A673 (cell line): Measurements from ENCODE around the gene IP6K2. TPM values are rescaled to one million over a fixed set of nuclear protein-coding genes. Genes with fewer than 3 reads are reported as not detected.

Source experiments
- BruUV-seq: library from RNA; stranded (reverse); fragments of 400-500 nt; replicated peaks from 2 replicates; lab custom pipeline; 2021; lab: Mats Ljungman, UMichigan
- CTCF ChIA-PET: fragments of 300-600 bp; sonication (Branson Sonifier 250); formaldehyde crosslinking; loops from one replicate; lab custom pipeline; 2022; ENCODE audit warnings: antibody characterized with exemption; lab: Charles Lee
- POLR2A ChIA-PET: fragments of 300-600 bp; sonication (Branson Sonifier 250); formaldehyde crosslinking; loops from one replicate; lab custom pipeline; 2022; ENCODE audit warnings: antibody characterized with exemption; ENCODE audit not compliant: low non-redundant PET; lab: Charles Lee
- DNase-seq: peaks from one replicate; pipeline ENCODE4 v3.0.0-alpha.2; 2015; ENCODE audit warnings: low spot score
- H3K27ac ChIP-seq: fragments of 200-600 bp; sonication (generic); 2 replicates; pipeline ENCODE4 v1.5.1; 2016; ENCODE audit warnings: mixed run types, low read depth, mild to moderate bottlenecking, mixed read lengths, antibody characterized with exemption, low read length; ENCODE audit not compliant: poor library complexity, severe bottlenecking
- H3K27me3 ChIP-seq: fragments of 200-600 bp; sonication (generic); replicated peaks from 2 replicates; pipeline ENCODE4 v1.6.1; 2017; ENCODE audit warnings: mixed run types, low read depth, mild to moderate bottlenecking, mixed read lengths, antibody characterized with exemption, low read length; ENCODE audit not compliant: insufficient read depth, poor library complexity
- H3K36me3 ChIP-seq: fragments of 200-600 bp; sonication (generic); 2 replicates; pipeline ENCODE4 v1.6.1; 2016; ENCODE audit warnings: mixed run types, mild to moderate bottlenecking, mixed read lengths, antibody characterized with exemption, low read length; ENCODE audit not compliant: insufficient read depth, poor library complexity, severe bottlenecking
- H3K4me1 ChIP-seq: fragments of 200-600 bp; sonication (generic); 2 replicates; pipeline ENCODE4 v1.6.1; 2017; ENCODE audit warnings: mixed run types, mild to moderate bottlenecking, mixed read lengths, antibody characterized with exemption, low read length; ENCODE audit not compliant: insufficient read depth, poor library complexity, severe bottlenecking
- H3K4me3 ChIP-seq: fragments of 200-600 bp; sonication (generic); 2 replicates; pipeline ENCODE4 v1.5.1; 2016; ENCODE audit warnings: low read depth, mixed run types, mild to moderate bottlenecking, mixed read lengths, low read length; ENCODE audit not compliant: poor library complexity, severe bottlenecking
- H3K9me3 ChIP-seq: fragments of 200-600 bp; sonication (generic); 2 replicates; pipeline ENCODE4 v1.6.1; 2016; ENCODE audit warnings: mixed run types, low read depth, mild to moderate bottlenecking, mixed read lengths, antibody characterized with exemption, low read length; ENCODE audit not compliant: poor library complexity, severe bottlenecking
- EZH2 ChIP-seq: fragments of 200-600 bp; sonication (generic); IDR thresholded peaks from 2 replicates; pipeline ENCODE4 v1.6.1; 2017; ENCODE audit warnings: borderline replicate concordance, low read depth, mild to moderate bottlenecking, mixed read lengths, antibody characterized with exemption, low read length; ENCODE audit not compliant: poor library complexity, severe bottlenecking
- intact Hi-C: fragments of 100-400 bp; cut with micrococcal nuclease; formaldehyde crosslinking; loops from one replicate; pipeline ENCODE4 v1.10.0; 2022; ENCODE audit not compliant: unreplicated experiment
- total RNA-seq: library from RNA; stranded (reverse); gene quantifications from 2 replicates; pipeline ENCODE4 v1.2.3, GENCODE V29; 2021
- TF ChIP-seq, protein P1 (sequence below): fragments of 300-800, 200-600 bp; sonication (generic); conservative IDR thresholded peaks from 2 replicates; pipeline ENCODE4 v1.5.1; 2017; ENCODE audit warnings: low read depth, mild to moderate bottlenecking, antibody characterized with exemption, low read length, moderate library complexity, mixed read lengths

IP6K2 gene
- total RNA-seq, 1 experiment from 2014 or later: 62.5 TPM

DNA sequence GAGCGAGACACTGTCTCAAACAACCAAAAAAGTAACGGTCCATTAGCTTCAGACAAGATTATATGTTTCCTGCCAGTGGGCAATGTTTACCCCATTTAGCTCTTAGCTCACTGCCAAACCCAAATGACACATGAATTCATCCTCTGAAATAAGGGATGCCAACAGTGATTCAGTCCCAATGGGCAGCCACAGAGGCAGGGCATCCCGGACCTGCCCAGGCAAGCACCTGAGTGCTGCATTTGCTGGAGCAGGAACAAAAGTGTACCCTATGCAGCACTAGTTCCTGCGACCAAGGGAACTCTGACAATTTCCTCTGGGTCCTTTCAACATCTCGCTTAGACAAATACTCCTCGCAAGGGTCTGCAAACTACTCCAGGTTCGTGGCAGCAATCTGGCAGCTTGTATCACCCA, 8.0 kb downstream of the IP6K2 start:
- Histone ChIP-seq H3K9me3 (no peaks in the 10 kb centered on the region), H3K36me3 (peaks cover 14% of the 10 kb centered on the region), H3K4me1 (peaks cover 5% of the 10 kb centered on the region), H3K27ac (no peak overlapping the region), H3K4me3 (no peak overlapping the region), H3K27me3 (no peaks in the 10 kb centered on the region)
- DNase-seq: no peak
- TF ChIP-seq, protein P1, sequence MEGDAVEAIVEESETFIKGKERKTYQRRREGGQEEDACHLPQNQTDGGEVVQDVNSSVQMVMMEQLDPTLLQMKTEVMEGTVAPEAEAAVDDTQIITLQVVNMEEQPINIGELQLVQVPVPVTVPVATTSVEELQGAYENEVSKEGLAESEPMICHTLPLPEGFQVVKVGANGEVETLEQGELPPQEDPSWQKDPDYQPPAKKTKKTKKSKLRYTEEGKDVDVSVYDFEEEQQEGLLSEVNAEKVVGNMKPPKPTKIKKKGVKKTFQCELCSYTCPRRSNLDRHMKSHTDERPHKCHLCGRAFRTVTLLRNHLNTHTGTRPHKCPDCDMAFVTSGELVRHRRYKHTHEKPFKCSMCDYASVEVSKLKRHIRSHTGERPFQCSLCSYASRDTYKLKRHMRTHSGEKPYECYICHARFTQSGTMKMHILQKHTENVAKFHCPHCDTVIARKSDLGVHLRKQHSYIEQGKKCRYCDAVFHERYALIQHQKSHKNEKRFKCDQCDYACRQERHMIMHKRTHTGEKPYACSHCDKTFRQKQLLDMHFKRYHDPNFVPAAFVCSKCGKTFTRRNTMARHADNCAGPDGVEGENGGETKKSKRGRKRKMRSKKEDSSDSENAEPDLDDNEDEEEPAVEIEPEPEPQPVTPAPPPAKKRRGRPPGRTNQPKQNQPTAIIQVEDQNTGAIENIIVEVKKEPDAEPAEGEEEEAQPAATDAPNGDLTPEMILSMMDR: no peak
- TF ChIP-seq EZH2: no peak
- BruUV-seq: no TSS peak
- ChIA-PET POLR2A (no interaction called here), CTCF (no interaction called here)
- intact Hi-C loops: no loop called here

DNA sequence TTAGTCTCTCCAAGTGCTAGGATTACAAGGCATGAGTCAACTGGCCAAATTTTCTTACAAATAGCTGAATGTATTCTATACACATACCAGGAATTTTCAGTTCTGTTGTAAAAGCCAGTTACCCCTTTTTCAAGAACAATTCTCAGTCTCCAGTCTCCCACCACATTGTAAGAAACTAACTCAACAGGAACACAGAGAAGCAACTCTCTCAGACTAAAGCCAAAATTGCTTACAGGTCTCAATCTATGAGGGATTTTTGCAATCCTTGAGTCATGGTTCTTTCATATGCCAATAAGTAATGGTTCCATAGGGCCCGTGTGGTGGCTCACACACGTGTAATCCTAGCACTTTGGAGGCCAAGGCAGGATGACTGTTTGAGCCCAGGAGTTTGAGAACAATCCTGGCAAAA, 8.5 kb downstream of the IP6K2 start:
- peaks cover 5% of the 10 kb centered on the region for H3K4me1 ChIP-seq
- H3K36me3 ChIP-seq: peaks cover 14% of the 10 kb centered on the region
- TF ChIP-seq EZH2: no peak
- TF ChIP-seq, protein P1: no peak
- no peak overlapping the region for H3K27ac ChIP-seq
- CTCF ChIA-PET: no interaction called here
- intact Hi-C loops: no loop called here
- BruUV-seq: no TSS peak
- no peak for DNase-seq
- H3K27me3 ChIP-seq: no peaks in the 10 kb centered on the region
- POLR2A ChIA-PET: no interaction called here
- no peaks in the 10 kb centered on the region for H3K9me3 ChIP-seq
- no peak overlapping the region for H3K4me3 ChIP-seq

DNA sequence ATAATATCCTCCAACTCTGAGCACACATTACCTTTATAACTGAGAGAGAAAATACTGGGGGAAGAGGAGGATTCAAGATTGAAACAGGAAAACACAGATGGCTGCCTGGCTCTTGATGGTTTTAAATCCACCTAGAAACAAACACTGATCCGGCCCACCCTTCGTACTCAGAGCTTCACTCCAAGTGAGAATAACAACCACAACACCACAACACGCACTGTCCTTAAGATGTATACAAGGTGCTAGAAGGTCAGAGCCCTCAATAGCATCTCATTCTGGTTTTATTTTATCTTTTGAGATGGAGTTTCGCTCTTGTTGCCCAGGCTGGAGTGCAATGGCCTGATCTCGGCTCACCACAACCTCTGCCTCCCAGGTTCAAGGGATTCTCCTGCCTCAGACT, 9.9 kb downstream of the IP6K2 start:
- Histone ChIP-seq H3K27ac (no peak overlapping the region), H3K27me3 (no peaks in the 10 kb centered on the region), H3K36me3 (peaks cover 17% of the 10 kb centered on the region), H3K4me1 (peaks cover 5% of the 10 kb centered on the region), H3K4me3 (no peak overlapping the region), H3K9me3 (no peaks in the 10 kb centered on the region)
- ChIA-PET CTCF (no interaction called here), POLR2A (no interaction called here)
- intact Hi-C loops: no loop called here
- TF ChIP-seq, protein P1: no peak
- TF ChIP-seq EZH2: no peak
- no peak for DNase-seq
- BruUV-seq: no TSS peak
